Right atrium auricular region (tissue), 2 donors: Measurements from ENCODE around the gene B4GALT2. TPM values are rescaled to one million over a fixed set of nuclear protein-coding genes. Genes with fewer than 3 reads are reported as not detected.

Experiments used
- DNase-seq: peaks from one replicate; pipeline ENCODE4 v3.0.0-alpha.2; 2019; ENCODE audit warnings: low spot score
- H3K27ac ChIP-seq, 2 donors: fragments of 200-600 bp; sonication (generic); 1 replicate in 1 of 2; 2 replicates in 1 of 2; pipeline ENCODE4 v1.5.1; 2016 to 2019
- H3K27me3 ChIP-seq, 2 donors: fragments of 200-600 bp; sonication (generic); one replicate each; pipeline versions ENCODE4 v1.5.1 to v1.6.0; 2017 to 2019
- H3K36me3 ChIP-seq: fragments of 200-600 bp; sonication (generic); one replicate; pipeline ENCODE4 v1.5.1; 2016
- H3K4me1 ChIP-seq, 2 donors: fragments of 200-600 bp; sonication (generic); one replicate each; pipeline versions ENCODE4 v1.5.1 to v1.6.0; 2017 to 2019
- H3K4me3 ChIP-seq, 2 donors: fragments of 200-600 bp; sonication (generic); 1 replicate in 1 of 2; 2 replicates in 1 of 2; pipeline ENCODE4 v1.5.1; 2017 to 2019; ENCODE audit warnings: mild to moderate bottlenecking in 1 of 2, moderate library complexity in 1 of 2
- H3K9me3 ChIP-seq, 2 donors: fragments of 200-600 bp; sonication (generic); one replicate each; pipeline ENCODE4 v1.5.1; 2019
- total RNA-seq, 2 donors: library from RNA; depleted of rRNA; stranded (reverse); fragments of >200 nt; gene quantifications; one replicate each; pipeline ENCODE4 v1.1.0, GENCODE V29; 2016
- TF ChIP-seq, protein P1 (sequence below), 2 donors: fragments of 200-600 bp; sonication (generic); IDR thresholded peaks; one replicate each; pipeline ENCODE4 v1.5.1; 2019; ENCODE audit warnings: antibody characterized with exemption in 2 of 2

B4GALT2 gene
- total RNA-seq, 2 donors from 2014 or later = 33.0 to 48.5 TPM

DNA sequence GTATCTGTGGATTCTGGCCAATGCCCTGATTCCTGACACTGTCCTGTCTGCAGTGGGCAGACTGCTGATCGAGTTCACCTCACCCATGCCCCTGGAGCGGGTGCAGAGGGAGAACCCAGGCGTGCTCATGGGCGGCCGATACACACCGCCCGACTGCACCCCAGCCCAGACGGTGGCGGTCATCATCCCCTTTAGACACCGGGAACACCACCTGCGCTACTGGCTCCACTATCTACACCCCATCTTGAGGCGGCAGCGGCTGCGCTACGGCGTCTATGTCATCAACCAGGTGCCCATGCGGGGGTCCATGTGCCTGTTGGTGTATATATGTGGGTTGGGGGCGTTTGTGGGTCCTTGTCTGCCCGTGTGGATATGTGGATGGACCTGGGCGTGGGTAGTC lies 2.6 kb downstream of the B4GALT2 start:
- Histone ChIP-seq H3K9me3 (no peaks in the 10 kb centered on the region), H3K4me3 (no peak overlapping the region), H3K27ac (no peak overlapping the region), H3K27me3 (no peaks in the 10 kb centered on the region), H3K36me3 (peaks cover 21% of the 10 kb centered on the region), H3K4me1 (peaks cover 0 to 30% of the 10 kb centered on the region in 2 donors)
- TF ChIP-seq, protein P1, sequence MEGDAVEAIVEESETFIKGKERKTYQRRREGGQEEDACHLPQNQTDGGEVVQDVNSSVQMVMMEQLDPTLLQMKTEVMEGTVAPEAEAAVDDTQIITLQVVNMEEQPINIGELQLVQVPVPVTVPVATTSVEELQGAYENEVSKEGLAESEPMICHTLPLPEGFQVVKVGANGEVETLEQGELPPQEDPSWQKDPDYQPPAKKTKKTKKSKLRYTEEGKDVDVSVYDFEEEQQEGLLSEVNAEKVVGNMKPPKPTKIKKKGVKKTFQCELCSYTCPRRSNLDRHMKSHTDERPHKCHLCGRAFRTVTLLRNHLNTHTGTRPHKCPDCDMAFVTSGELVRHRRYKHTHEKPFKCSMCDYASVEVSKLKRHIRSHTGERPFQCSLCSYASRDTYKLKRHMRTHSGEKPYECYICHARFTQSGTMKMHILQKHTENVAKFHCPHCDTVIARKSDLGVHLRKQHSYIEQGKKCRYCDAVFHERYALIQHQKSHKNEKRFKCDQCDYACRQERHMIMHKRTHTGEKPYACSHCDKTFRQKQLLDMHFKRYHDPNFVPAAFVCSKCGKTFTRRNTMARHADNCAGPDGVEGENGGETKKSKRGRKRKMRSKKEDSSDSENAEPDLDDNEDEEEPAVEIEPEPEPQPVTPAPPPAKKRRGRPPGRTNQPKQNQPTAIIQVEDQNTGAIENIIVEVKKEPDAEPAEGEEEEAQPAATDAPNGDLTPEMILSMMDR (IDR thresholded peaks at IDR 0.05) = no peak
- no peak for DNase-seq

GRCh38 chr1:43982241-43982640 lies 3.2 kb downstream of the B4GALT2 start:
- no peak for DNase-seq
- peaks cover 0 to 24% of the 10 kb centered on the region in 2 donors for H3K4me1 ChIP-seq
- H3K27me3 ChIP-seq = no peaks in the 10 kb centered on the region
- H3K9me3 ChIP-seq = no peaks in the 10 kb centered on the region
- TF ChIP-seq, protein P1 (IDR thresholded peaks at IDR 0.05) = no peak
- no peak overlapping the region for H3K27ac ChIP-seq
- H3K36me3 ChIP-seq = peaks cover 16% of the 10 kb centered on the region
- H3K4me3 ChIP-seq = no peak overlapping the region

GRCh38 chr1:43982808-43983207 lies 3.8 kb downstream of the B4GALT2 start:
- Histone ChIP-seq H3K4me1 (peaks cover 0 to 22% of the 10 kb centered on the region in 2 donors), H3K4me3 (no peak overlapping the region), H3K27me3 (no peaks in the 10 kb centered on the region), H3K36me3 (peaks cover 11% of the 10 kb centered on the region), H3K27ac (no peak overlapping the region), H3K9me3 (no peaks in the 10 kb centered on the region)
- no peak for DNase-seq
- TF ChIP-seq, protein P1 (IDR thresholded peaks at IDR 0.05) = no peak

DNA sequence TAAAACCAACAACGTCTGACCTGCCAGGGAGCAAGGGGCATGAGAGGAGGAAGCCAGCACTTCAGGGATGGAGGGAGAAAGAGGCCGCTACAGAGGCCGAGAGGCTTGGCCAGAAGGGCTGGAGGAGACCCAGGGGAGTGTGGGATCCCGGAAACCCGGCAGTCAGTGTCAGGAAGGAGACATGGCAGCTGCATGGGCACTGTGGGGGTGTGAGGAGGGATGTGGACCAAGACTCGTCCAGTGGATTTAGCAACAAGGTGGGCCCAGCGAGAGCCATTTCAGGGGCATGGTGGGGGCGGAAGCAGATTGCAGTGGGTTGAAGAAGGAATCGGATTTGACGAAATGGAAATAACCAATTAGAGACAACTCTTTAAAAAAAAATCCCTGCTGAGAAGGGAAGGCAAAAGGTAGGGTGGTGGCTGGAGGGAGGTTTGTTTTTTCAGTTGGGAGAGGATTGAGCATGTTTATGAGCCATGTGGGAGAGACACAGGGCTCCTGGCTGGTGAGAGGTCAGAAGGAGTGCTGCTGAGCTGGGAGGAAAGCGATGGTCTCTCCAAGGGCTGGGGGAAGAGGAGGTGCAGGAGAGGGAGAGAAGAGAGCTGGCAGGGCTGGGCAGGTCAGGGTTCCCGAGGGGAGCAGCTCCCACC lies 4.4 kb downstream of the B4GALT2 start:
- no peaks in the 10 kb centered on the region for H3K9me3 ChIP-seq
- H3K4me1 ChIP-seq = peaks cover 0 to 16% of the 10 kb centered on the region in 2 donors
- TF ChIP-seq, protein P1 (IDR thresholded peaks at IDR 0.05) = no peak
- peaks cover 6% of the 10 kb centered on the region for H3K36me3 ChIP-seq
- no peak overlapping the region for H3K4me3 ChIP-seq
- DNase-seq = no peak
- no peaks in the 10 kb centered on the region for H3K27me3 ChIP-seq
- H3K27ac ChIP-seq = no peak overlapping the region

GRCh38 chr1:43984855-43985254 lies 5.8 kb downstream of the B4GALT2 start:
- H3K9me3 ChIP-seq = no peaks in the 10 kb centered on the region
- peaks cover 0 to 6% of the 10 kb centered on the region in 2 donors for H3K4me1 ChIP-seq
- no peak overlapping the region for H3K27ac ChIP-seq
- TF ChIP-seq, protein P1 (IDR thresholded peaks at IDR 0.05) = no peak
- no peak for DNase-seq
- peaks cover 6% of the 10 kb centered on the region for H3K36me3 ChIP-seq
- no peak overlapping the region for H3K4me3 ChIP-seq
- H3K27me3 ChIP-seq = no peaks in the 10 kb centered on the region
